Adipocyte (in vitro differentiated cells): Measurements from ENCODE around the gene AP3B2.

ENCODE experiments used
- DNase-seq: peaks from one replicate; pipeline ENCODE4 v3.0.0-alpha.2; 2015; ENCODE audit warnings: low read depth
- H3K27me3 ChIP-seq: replicated peaks from 2 replicates; pipeline ENCODE4 v1.7.0; 2013; ENCODE audit warnings: mild to moderate bottlenecking, low read length, moderate library complexity; ENCODE audit not compliant: control insufficient read depth, insufficient read depth
- H3K36me3 ChIP-seq: 2 replicates; pipeline ENCODE4 v1.7.0; 2013; ENCODE audit warnings: low read length, mild to moderate bottlenecking, moderate library complexity; ENCODE audit not compliant: control insufficient read depth, insufficient read depth, severe bottlenecking
- H3K4me1 ChIP-seq: 2 replicates; pipeline ENCODE4 v1.7.0; 2013; ENCODE audit warnings: mild to moderate bottlenecking, low read length, moderate library complexity; ENCODE audit not compliant: control insufficient read depth, insufficient read depth
- H3K4me3 ChIP-seq: 2 replicates; pipeline ENCODE4 v1.7.0; 2013; ENCODE audit warnings: mild to moderate bottlenecking, low read length, moderate library complexity
- H3K9ac ChIP-seq: 2 replicates; pipeline ENCODE4 v1.7.0; 2013; ENCODE audit warnings: mild to moderate bottlenecking, low read length, moderate library complexity
- H3K9me3 ChIP-seq: 2 replicates; pipeline ENCODE4 v1.7.0; 2013; ENCODE audit warnings: mild to moderate bottlenecking, low read length, moderate library complexity; ENCODE audit not compliant: control insufficient read depth

Gene AP3B2

DNA sequence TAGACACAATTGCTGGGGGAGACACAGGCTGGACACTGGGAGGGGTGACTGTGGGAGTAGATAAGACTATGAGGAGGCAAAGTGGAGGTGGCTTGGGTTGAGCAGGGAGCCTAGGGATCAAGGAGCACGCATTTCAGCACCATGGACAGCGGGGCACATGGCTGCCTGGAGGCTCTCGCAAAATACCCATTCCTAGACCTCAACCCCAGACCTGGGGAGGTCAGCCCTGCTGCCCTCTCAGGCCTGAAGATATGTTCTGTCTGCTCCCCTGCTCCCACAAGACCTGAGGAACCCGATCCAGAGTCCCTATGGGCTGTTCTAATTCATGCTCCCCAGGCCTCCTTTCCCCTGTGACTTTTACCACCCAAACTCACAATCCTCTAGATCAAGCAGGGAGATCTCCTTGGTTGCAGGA, 46.5 kb downstream of the AP3B2 start:
- peaks cover 7% of the 10 kb centered on the region for H3K27me3 ChIP-seq
- H3K4me3 ChIP-seq: no peak overlapping the region
- H3K4me1 ChIP-seq: peaks cover 22% of the 10 kb centered on the region
- H3K36me3 ChIP-seq: peaks cover 7% of the 10 kb centered on the region
- no peak overlapping the region for H3K9ac ChIP-seq
- H3K9me3 ChIP-seq: no peaks in the 10 kb centered on the region
- DNase-seq: peak; percentile 59

DNA sequence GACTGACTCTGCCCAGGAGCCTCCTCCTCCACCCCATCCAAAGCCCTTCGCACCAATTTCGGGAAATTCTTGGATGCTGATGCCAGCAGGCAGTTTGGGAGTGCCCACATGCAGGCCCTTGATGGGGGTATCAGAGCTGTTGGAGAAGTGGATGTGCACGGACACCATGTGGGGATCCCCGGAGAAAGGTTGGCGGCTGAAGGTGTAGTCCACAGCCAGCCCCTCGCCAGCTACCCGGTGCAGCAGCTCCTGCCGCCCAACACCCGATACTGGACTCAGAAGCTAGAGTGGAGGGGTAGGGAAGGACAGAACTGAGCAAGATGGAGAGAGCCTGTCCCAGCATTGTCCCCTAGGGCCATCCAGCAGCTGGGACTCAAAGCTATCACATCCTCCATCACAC, 47.0 kb downstream of the AP3B2 start:
- H3K27me3 ChIP-seq: peaks cover 7% of the 10 kb centered on the region
- H3K36me3 ChIP-seq: peaks cover 7% of the 10 kb centered on the region
- H3K4me3 ChIP-seq: no peak overlapping the region
- peaks cover 22% of the 10 kb centered on the region for H3K4me1 ChIP-seq
- DNase-seq: no peak
- H3K9ac ChIP-seq: no peak overlapping the region
- H3K9me3 ChIP-seq: no peaks in the 10 kb centered on the region

DNA sequence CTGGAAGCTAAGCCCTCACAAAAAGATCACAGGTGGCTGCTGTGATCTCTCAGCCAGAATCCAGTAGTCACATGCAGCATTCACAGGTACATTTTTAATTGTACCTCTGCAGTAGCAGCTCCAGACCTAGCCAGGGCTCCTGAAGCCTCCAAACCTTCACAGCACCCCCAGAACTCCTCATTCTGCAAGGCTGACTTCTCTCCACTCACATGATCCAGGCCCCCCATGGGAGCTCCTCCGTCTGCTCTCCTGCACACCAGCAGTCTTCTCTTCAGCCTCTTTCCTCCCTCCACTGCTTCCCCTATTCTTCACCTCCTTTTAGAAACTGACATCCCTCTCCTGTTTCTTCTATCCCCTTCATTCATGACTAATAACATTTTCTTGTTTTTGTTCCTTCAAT, 49.3 kb downstream of the AP3B2 start:
- H3K9me3 ChIP-seq: no peaks in the 10 kb centered on the region
- peaks cover 7% of the 10 kb centered on the region for H3K27me3 ChIP-seq
- peaks cover 22% of the 10 kb centered on the region for H3K4me1 ChIP-seq
- peaks cover 7% of the 10 kb centered on the region for H3K36me3 ChIP-seq
- peak overlapping the region; percentile 57 for H3K9ac ChIP-seq
- H3K4me3 ChIP-seq: no peak overlapping the region
- DNase-seq: no peak

DNA sequence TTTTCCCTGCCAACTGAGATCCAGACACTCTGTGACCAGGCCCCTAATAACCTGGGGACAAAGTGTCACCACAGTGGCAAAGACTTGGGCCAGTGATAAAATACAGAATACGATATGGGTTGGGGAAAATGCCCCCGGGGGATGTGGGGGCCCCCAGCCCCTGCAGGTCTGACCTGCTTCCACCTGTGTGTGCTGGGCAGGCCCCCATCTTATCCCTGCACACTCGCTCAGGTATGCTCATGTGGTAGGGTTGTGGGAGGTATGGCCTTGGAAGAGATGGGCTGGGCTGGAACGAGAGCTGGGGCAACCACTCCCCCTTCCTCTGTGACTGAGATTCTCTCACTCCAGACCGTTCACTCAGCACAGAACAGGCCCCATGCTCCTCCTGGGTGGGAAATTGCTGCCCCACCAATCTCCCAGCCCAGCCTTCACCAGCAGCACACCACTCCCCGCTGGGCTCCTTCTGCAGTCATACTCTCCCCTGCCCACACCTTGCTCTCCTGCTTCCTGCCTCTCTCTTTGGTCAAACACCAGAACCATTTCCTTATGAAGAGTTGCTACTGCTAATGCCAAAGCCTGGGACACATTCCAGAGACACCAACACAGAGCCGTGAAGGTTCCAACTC, 52.9 kb downstream of the AP3B2 start:
- no peaks in the 10 kb centered on the region for H3K27me3 ChIP-seq
- peaks cover 7% of the 10 kb centered on the region for H3K36me3 ChIP-seq
- H3K9ac ChIP-seq: no peak overlapping the region
- H3K4me1 ChIP-seq: peaks cover 22% of the 10 kb centered on the region
- DNase-seq: no peak
- H3K9me3 ChIP-seq: no peaks in the 10 kb centered on the region
- no peak overlapping the region for H3K4me3 ChIP-seq

DNA sequence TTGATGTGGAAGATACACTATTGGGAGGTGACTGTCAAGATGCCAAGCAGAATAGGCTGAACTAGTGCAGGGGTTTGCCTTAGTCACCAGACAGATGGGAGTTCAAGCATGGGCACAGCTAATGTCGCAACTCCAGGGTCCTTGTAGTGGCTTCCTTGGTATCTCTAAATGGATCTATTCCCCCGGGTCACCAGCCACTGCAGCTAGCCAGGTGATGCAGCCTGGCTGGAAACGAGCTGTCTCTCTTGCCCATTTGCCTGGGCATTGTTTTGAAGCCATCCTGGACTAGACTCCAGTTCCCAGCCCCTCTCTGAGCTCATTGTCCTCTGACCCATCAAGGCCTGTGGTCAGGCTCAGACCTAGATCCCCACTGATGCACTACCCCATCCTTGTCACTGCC, 54.1 kb downstream of the AP3B2 start:
- DNase-seq: no peak
- Histone ChIP-seq H3K9me3 (no peaks in the 10 kb centered on the region), H3K4me1 (peaks cover 17% of the 10 kb centered on the region), H3K9ac (no peak overlapping the region), H3K27me3 (no peaks in the 10 kb centered on the region), H3K36me3 (peaks cover 7% of the 10 kb centered on the region), H3K4me3 (no peak overlapping the region)

DNA sequence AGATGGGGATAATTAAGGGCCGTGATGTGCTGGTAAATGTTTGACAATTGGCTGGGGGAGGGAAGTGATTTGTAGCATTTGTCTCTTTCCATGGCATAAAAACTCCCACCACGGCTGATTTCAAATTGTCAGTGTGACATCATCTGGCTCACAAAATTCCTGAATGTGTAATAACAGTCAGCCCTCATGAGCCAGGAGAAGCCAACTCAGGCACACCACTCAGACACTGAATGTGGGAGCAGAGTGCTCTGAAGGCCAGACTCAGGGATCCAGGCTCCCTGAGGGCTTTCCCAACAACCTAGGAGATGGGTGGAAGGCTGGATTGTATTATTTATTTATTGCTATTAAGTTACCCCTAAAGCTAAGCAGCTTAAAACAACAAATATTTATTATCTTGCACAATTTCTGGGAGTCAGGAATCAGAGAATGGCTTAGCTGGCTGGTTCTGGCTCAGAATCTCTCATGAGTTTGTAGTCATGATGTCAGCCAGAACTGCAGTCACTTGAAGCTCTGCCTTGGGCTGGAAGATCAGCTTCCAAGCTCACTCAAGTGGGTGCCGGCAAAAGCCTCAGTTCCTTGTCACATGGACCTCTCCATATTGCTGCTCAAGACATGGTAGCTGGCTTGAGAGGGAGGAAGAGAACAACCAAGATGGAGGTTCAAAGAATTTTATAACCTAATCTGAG, 56.0 kb downstream of the AP3B2 start:
- Histone ChIP-seq H3K4me1 (peaks cover 9% of the 10 kb centered on the region), H3K36me3 (no peaks in the 10 kb centered on the region), H3K9me3 (no peaks in the 10 kb centered on the region), H3K9ac (no peak overlapping the region), H3K27me3 (no peaks in the 10 kb centered on the region), H3K4me3 (no peak overlapping the region)
- DNase-seq: no peak

DNA sequence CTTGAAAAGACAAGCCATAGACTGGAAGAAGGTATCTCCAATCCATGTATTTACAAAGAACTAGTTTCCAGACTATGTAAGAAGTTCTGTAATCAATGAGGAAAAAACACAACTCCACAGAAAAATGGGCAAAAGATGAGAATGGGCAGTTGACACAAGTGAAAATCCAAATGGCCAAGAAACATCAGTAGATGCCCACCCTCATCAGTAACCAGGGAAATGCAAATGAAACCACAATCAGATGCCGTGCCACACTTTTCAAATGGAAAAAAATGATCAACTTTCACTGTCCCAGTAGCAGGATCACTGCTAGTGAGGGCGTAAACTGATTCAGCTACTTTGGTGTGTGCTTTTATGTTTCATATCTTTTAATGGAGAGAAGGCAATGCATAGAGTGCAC, 58.0 kb downstream of the AP3B2 start:
- Histone ChIP-seq H3K9me3 (no peaks in the 10 kb centered on the region), H3K4me1 (peaks cover 13% of the 10 kb centered on the region), H3K4me3 (no peak overlapping the region), H3K27me3 (no peaks in the 10 kb centered on the region), H3K36me3 (no peaks in the 10 kb centered on the region), H3K9ac (no peak overlapping the region)
- no peak for DNase-seq

DNA sequence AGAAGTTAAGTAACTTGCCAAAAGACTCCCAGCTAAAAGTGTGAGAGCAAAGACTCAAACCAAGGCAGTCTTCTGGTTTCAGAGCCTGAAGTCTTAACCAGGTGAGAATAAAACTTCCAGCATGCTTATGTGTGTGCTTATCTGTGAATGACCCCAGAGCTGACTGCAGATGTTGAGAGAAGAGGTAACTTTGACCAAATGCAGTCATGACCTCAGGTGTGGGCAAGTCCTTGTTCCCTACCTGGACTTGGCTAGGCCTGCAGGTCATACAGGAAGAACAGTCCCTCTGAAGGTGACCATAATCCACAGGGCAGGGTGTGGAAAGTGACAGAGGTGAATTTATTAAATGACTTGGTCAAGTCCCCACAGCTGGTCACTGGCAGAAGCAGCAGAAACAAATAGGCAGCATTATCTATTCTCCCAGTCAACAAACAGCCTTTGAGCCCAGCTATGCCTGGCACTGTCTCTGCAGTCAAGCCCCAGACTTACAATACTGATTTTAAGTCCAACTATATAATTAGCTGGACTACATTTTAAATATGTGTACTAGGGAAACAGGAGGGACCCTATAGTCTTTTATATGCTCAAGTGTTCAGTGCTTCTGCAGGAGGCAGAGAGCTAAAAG, 59.5 kb downstream of the AP3B2 start:
- no peak overlapping the region for H3K9ac ChIP-seq
- no peaks in the 10 kb centered on the region for H3K36me3 ChIP-seq
- DNase-seq: no peak
- H3K27me3 ChIP-seq: no peaks in the 10 kb centered on the region
- H3K4me3 ChIP-seq: no peak overlapping the region
- H3K4me1 ChIP-seq: peaks cover 14% of the 10 kb centered on the region
- H3K9me3 ChIP-seq: no peaks in the 10 kb centered on the region

DNA sequence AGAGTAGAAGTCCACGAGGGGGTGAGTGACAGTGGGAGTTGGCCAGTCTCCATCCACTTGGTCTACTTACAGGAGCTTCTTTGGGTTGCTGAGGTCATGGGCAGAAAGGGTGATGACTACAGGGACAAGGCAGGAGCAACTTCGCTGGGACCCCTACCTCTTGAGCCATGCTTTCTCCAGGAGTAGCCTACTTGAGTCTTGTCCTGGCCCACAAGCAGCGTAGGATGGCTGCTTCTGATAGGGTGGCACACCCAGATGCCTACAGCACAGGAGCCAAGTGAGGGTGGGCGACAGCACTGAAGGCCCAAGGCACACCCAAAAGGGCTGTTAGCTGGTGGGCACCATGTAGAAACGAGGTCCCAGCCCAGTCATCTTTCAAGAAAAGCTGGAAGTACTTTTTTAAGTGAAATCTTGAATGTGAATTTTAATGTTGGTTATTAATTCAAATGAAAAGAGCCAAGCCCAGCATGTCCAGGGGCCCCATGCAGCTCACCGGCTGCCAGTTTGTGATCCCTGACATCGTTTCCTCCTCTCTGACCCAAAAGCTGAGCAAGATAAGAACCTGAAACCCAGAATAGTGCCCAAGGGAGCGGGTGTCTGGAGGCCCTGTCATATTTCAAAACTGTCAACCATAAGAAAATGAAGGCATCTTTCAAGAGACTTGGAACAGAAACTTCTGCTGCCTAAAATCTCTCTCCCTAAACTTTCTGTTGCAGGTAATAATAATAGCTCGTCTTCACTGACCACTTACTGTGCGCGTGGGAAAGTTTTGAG, 60.3 kb downstream of the AP3B2 start:
- Histone ChIP-seq H3K9ac (no peak overlapping the region), H3K4me1 (peaks cover 14% of the 10 kb centered on the region), H3K36me3 (no peaks in the 10 kb centered on the region), H3K4me3 (no peak overlapping the region), H3K9me3 (no peaks in the 10 kb centered on the region), H3K27me3 (no peaks in the 10 kb centered on the region)
- DNase-seq: no peak

DNA sequence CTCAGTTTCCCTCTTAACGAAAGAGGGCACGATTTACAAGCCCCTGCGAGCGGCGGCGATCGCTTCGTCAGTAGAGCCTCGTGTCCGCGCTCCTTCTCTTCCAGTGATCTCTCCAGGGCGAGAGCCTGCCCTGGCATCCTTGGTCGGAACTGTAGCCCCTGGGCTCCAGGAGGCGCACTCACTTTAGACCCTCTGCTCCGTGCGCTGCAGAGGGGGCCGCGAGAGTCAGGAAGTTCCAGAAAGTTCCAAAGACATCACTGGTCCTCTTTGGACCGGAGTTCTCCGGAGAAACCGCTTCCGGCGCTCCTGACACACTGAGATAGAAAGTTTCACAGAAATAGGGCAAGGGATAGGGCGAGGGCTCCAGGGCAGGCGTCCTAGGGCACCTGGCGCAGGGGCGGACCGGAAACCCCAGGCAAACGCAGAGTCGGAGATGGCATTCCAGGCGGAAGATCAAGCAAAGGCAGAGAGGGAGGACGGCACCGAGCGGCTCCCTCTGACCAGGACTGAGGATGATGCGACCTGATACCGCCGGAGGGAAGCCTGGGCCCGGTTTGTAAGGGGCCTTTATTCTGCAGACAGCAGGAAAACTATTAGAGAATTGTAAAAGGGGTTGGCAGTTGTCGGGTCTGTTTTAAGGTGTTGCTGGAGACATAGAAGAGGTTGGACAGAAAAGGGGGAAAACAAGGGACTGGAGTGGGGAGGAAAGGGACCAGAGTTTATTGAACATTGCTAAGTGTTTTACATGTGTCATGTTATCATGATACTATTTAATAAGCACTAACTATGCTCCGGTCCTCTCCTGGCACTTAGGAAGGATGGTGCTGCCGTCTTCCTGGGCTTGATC, 61.2 kb downstream of the AP3B2 start:
- Histone ChIP-seq H3K4me1 (peaks cover 12% of the 10 kb centered on the region), H3K9me3 (no peaks in the 10 kb centered on the region), H3K4me3 (peak overlapping the region; percentile 77), H3K9ac (peak overlapping the region; percentile 79), H3K27me3 (no peaks in the 10 kb centered on the region), H3K36me3 (no peaks in the 10 kb centered on the region)
- DNase-seq: peak; percentile 14
